Right lung (tissue), 5 donors: ENCODE data around the gene USP33. TPM values are rescaled to one million over a fixed set of nuclear protein-coding genes. Genes with fewer than 3 reads are reported as not detected.
"Not testable (repeated sequence)": the region's sequence is repeated elsewhere in the genome, so short reads cannot be mapped to it uniquely, and the experiment has no call there.

ENCODE experiments used
- DNase-seq, 2 donors: peaks; one replicate each; pipeline ENCODE4 v3.0.0-alpha.2; 2013
- polyA plus RNA-seq, 5 donors: library from polyadenylated mRNA; unstranded; fragments of 120-200 nt; gene quantifications; one replicate each; pipeline versions ENCODE4 v1.2.1 to v1.2.3, GENCODE V29; 2013; ENCODE audit warnings: inconsistent platforms in 1 of 5, low replicate concordance in 1 of 5; ENCODE audit not compliant: insufficient read length in 5 of 5, insufficient read depth in 1 of 5

The USP33 gene
- polyA plus RNA-seq, 5 donors: 84.9 to 136 (median 113) TPM

DNA sequence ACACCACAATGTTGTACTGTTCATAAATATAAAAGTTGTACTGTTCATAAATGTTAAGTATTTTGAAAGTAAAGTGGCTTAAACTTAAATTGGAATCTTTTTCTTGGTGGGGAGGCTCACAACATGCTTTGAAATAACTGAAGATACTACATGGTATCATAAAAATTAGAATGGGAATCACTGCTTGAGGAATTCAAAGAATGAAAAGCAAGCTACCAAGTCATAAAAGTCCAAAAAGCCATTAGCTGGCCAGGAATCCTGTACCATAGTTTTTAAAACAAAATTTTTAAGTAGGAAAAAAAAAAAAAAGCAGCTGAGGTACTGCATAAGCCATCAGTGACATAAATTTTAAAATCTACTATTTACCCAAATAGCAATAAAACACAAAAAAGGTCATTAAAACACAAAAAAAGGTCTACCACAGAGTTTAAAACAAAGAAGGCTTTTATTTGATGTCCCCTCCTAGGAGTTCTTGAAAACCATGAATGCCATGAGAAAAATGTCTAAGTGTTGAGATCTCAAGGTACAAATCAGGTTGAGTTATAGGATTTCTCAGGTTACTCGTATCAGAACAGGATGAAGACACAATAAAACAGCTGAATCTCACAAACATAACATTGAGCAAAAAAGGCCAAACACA is 85.8 kb downstream of the USP33 start:
- no peak for DNase-seq

DNA sequence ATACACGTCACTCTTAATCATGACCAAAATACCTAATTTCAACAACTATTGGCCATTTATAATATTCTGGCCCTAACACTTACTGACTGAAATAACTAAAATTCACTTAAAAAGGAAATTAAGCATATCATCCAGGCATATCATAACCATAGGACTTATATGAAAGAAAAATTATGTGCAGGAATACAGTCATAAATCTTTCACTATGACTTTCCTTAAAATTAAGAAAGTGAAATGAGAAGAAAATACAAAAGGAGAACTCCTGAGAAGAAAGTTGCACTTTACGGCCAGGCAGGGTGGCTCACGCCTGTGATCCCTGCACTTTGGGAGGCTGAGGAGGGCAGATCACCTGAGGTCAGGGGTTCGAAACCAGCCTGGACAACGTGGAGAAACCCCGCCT is 86.6 kb downstream of the USP33 start:
- no peak for DNase-seq

DNA sequence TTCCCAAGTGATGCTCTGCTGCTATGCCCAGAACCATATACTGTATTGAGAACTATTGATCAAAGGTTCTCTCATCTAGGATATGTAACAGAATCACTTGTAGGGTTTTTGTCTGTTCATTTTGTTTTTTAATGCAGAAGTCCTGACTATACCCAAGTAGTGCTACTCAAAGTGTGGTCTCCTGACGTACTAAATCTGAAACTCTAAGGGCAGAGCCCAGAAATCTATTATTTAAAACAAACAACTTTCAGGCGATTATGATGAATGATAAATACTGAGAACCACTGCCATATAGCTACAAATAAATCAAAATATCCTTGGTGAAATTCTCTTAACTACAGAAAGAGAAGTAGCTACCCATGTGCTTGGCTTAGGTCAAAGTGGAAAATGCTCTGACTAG is 87.3 kb downstream of the USP33 start:
- DNase-seq: no peak

DNA sequence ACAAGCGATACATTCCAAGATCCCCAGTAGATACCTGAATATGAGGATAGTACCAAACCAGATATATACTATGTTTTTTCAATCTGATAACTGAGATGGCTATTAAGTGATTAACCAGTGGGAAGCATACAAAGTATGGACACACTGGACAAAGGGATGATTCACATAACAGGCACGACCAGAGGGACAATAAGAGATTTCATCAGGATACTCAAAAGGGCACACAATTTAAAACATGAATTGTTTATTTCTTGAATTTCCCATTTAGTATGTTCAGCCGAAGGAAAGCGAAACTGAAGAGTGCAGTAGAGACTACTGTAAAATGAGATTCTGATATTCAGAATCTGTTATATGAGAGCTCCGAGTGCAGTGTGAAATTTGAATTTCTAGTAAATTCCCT is 87.8 kb downstream of the USP33 start:
- DNase-seq: no peak

DNA sequence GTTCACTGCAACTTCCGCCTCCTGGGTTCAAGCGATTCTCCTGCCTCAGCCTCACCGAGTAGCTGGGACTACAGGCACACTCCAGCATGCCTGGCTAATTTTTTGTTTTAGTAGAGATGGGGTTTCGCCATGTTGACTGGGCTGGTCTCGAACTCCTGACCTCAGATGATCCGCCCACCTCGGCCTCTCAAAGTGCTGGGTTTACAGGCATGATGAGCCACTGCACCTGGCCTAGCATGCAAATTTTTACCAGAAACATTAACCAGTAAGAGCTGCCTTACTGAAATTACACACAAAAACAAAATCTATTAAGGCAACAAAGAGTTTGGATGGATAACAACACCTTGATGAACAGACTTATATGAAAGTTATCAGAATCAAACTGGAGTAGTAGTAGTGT is 89.3 kb downstream of the USP33 start:
- DNase-seq: no peak

DNA sequence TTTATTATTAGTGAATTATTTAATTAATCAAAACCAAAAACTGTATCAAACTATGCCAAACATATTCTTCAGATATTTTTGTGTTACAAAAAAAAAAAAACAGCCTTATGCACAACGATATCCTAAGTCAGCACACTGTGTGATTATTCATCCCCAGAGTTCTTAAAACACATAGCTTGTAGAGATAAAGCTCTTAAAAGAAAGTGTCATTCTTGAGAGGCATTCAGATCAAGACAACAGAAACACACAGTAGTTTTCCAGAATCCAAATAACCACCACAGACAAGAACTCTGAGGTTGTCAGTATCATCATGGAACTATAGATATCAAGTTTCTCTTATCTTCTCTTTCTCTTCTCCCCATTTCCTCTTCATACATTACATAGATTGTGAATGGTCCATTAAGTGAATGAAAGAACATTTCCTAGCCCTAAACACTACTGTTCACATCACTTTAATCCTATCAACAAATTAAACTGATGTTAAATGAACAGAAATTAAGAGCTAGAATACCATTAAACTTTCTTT is 90.7 kb downstream of the USP33 start:
- DNase-seq: no peak

DNA sequence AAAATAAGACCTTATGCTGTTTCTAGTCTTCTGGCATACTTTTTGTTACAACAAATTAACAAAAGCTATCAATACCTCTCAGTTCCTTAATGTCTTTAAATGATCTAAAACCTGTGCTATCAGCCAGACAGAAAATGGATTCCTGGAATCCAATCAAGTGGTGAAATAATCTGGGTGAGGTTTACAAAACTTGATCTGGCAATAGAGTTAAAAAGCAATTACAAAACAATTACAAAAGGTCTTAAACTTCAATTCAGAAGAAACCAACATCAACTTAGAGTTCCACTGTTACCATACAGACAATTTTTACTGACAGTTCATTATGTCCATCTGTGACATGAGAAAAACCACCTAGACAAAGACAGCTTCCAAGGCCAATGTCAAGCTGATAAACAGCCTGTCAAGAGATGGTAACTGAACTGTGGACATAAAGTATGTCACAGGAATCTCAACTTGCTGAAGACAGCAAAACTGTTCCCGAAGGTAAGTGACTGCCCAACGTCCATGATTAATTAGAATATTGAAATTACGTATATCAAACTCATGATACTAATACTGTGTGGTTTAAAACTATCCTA is 94.6 kb downstream of the USP33 start:
- DNase-seq: peak; percentile 51 to 54

DNA sequence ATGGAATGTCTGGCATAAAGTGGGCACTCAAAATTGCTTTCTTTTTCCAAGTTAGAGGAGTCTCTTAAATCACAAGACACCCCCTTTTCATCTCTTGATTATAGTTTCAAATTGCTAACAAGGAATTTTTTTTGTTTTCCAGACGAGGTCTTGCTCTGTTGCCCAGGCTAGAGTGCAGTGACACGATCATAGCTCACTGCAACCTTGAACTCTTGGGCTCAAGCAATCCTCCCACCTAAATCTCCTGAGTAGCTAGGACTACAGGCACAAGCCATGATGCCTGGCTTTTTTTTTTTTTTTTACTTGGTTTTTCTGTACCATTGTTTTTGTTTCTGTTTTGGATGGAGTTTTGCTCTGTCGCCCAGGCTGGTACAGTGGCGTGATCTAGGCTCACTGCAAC is 98.0 kb downstream of the USP33 start:
- DNase-seq: no peak

DNA sequence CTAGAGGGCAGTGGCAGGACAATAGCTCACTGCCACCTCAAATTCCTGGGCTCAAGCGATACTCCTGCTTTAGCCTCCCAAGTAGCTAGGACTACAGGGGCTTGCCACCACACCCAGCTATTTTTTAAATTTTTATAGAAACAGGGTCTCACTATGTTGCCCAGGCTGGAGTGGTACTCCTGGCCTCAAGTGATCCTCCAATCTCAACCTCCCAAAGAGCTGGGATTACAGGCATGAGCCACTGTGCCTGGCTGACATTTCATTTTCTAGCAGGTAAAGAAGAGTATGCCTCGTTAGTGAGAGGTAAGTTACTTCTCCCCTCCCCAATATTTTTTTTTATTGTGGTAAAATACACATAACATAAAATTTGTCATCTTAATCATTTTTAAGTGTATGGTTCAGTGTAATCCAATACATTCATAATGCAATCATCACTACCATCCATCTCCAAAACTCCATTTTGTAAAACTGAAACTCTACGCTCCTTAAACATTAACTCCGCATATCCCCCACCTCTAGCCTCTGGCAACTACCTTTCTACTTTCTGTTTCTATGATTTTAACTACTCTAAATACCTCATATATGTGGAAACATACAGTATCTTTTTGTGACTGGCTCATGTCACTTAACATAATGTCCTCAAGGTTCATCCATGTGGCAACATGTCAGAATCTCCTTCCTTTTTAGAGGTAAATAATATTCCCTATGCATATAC is 99.6 kb downstream of the USP33 start:
- no peak for DNase-seq

DNA sequence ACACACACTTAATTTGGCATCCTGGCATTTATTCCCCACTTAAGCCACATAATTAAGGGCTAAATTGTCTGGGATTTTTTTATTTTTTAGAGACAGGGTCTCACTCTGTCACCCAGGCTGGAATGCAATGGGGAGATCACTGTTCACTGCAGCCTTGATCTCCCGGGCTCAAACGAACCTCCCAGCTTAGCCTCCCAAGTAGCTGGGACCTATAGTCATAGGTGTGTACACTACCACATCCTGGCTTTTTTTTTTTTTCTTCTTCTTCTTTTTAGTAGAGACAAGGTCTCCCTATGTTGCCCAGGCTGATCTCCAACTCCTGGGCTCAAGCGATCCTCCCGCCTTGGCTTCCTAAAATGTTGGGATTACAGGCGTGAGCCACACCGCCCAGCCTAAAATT is 101.4 kb downstream of the USP33 start:
- no peak for DNase-seq

DNA sequence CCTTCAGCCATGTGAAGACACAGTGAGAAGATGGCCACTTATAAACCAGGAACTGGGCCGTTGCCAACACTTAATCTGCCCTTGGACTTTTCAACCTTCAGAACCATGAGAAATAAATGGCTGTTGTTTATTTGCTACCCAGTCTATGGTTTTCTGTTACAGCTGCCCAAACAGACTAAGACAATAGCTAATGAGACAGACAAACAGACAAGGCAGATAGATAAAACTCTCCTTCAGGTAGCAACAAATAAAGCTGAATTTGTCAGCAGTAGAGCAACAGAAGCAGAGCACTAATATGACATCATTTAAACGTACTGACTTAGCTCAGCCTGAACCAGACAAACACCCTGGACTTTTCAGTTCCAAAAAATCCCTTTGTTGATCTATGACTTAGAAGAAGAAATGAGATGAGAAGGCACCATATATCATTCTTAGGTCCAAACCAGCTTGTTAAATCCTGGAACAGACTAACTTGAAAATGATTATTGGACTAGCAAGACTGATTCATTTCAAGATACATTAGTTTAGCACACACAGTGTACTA is 104.1 kb downstream of the USP33 start:
- DNase-seq: no peak

DNA sequence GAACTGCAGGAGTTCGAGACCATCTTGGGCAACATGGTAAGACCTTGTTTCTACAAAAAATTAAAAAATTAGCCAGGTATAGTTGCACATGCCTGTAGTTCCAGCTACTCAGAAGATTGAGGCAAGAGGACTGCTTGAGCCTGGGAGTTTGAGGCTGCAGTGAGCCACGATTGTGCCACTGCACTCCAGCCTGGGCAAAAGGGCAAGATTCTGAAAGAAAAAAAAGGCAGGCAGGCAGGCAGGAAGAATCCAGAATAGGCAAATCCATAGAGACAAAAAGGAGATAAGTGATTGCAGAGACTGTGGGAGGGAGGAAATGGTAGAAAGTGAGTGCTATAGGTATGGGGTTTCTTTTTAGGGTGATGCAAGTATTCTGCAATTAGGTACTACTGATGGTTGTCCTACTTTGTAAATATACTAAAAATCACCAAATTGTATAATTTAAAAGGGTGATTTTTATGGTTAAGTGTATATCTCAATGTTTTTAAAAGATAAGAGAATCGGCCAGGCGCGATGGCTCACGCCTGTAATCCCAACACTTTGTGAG is 106.6 kb downstream of the USP33 start:
- no peak for DNase-seq

DNA sequence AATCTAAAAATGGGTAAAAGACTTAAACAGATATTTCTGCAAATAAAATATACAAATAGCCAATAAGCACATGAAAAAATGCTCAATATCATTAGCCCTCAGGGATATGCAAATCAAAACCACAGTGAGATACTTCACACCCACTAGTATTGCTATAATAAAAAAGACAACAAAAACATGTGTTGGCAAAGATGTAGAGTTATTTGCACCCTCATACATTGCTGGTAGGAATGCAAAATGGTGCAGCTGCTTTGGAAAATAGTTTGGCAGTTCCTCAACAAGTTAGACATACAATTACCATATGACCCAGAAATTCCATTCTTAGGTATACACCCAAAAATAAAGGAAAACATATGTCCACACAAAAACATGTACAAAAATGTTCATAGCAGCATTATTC is 107.4 kb downstream of the USP33 start:
- DNase-seq: no peak

DNA sequence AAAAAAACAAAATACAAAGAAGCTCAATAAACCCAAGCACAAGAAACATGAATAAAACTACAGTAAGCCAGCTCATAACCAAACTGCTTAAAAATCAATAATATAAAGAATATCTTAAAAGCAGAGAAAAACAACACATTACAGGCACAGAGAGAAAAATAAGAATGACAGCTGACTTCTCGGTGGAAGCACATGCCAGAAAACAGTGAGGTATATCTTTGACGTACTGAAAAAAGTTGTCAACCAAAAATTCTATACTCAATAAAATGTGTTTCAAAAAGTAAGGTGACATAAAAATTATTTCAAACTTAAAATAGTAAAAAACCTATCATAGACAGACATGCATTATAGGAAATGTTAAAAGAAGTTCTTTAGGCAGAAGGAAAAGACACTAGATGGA is 110.5 kb downstream of the USP33 start:
- no peak for DNase-seq

DNA sequence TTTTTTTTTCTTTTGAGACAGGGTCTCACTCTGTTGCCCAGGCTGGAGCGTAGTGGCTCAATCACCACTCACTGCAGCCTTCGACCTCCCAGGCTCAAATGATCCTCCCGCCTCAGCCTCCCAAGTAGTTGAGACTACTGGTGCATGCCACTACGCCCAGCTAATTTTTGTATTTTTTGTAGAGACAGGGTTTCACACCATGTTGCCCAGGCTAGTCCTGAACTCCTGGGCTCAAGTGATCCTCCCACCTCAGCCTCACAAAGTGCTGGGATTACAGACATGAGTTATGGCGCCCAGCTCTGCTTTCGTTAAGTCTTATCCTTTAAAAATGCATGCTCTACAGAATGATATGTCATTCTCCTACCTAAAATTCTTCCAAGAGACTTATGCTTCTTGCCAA is 113.4 kb downstream of the USP33 start:
- not testable (repeated sequence) for DNase-seq

Other genes with a start within 250 kb of the USP33 start
- gene ZZZ3, start 77.2 kb downstream of the USP33 start, polyA plus RNA-seq: 10 to 100 TPM; 42.9 to 68.3 (median 62.1) TPM
- 10 to 100 TPM; 11.3 to 23.0 (median 17.0) TPM for gene MIGA1, start 19.8 kb upstream of the USP33 start, polyA plus RNA-seq
- 10 to 100 TPM; 27.9 to 43.2 (median 38.0) TPM for gene NEXN, start 128.8 kb upstream of the USP33 start, polyA plus RNA-seq
- 100 to 1,000 TPM; 270 to 478 (median 380) TPM for gene FUBP1, start 219.2 kb upstream of the USP33 start, polyA plus RNA-seq
- 10 to 100 TPM; 31.1 to 49.6 (median 40.9) TPM for gene DNAJB4, start 245.1 kb upstream of the USP33 start, polyA plus RNA-seq